ENCODE data around the gene OBSCN.
"Not testable (repeated sequence)": the region's sequence is repeated elsewhere in the genome, so short reads cannot be mapped to it uniquely, and the experiment has no call there.

OBSCN gene

GRCh38 chr1:228216371-228217320 is 8.8 kb downstream of the OBSCN start:
- TF ChIP-seq, protein P1, sequence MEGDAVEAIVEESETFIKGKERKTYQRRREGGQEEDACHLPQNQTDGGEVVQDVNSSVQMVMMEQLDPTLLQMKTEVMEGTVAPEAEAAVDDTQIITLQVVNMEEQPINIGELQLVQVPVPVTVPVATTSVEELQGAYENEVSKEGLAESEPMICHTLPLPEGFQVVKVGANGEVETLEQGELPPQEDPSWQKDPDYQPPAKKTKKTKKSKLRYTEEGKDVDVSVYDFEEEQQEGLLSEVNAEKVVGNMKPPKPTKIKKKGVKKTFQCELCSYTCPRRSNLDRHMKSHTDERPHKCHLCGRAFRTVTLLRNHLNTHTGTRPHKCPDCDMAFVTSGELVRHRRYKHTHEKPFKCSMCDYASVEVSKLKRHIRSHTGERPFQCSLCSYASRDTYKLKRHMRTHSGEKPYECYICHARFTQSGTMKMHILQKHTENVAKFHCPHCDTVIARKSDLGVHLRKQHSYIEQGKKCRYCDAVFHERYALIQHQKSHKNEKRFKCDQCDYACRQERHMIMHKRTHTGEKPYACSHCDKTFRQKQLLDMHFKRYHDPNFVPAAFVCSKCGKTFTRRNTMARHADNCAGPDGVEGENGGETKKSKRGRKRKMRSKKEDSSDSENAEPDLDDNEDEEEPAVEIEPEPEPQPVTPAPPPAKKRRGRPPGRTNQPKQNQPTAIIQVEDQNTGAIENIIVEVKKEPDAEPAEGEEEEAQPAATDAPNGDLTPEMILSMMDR (IDR thresholded peaks at IDR 0.05; ENCODE audit: insufficient read depth, low read depth, low read length, missing control alignments): no peak
- H3K4me3 ChIP-seq (ENCODE audit: low read depth, low read length): no peak overlapping the region
- DNase-seq (ENCODE audit: low read depth): no peak

- DNase-seq (ENCODE audit: low read depth): no peak
- TF ChIP-seq, protein P1 (IDR thresholded peaks at IDR 0.05; ENCODE audit: insufficient read depth, low read depth, low read length, missing control alignments): no peak
- H3K4me3 ChIP-seq (ENCODE audit: low read depth, low read length): no peak overlapping the region
Observed at GRCh38 chr1:228217551-228218344, 9.9 kb downstream of the OBSCN start.

DNA sequence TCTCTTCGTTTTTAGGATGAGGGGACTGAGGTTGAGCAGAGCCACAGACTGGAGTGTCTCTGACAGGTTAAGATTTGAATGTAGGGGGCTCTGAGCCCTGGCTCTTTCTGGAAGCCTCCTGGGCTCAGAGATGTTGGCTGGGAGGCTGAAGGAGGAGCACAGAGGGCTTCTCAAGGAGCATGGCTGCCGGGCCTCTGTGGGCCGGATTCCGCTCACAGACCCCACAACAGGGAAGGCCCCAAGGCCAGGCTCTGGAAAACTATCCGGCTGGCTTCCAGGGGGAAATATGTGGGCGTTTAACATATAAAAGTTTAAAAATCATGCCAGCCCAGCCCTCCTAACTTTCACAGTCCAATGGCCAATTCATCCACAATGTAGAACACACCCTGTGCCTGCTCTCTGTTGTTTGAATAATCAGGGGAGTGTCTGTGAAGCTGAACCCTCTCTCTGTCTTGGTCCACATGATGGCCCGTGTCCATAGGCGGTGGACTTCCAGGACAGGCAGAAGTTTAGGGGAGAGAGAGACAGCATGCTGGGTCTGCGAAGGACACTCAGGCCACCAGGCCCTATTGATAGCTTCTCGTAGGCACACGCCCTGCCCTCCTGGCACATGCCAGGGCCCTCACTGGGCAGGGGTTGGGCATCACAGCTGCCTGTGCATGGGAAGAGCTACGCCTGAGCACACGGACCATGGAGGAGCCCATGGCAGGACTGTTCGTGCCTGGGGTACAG is 10.8 kb downstream of the OBSCN start:
- no peak overlapping the region for H3K4me3 ChIP-seq (ENCODE audit: low read depth, low read length)
- DNase-seq (ENCODE audit: low read depth): no peak
- TF ChIP-seq, protein P1 (IDR thresholded peaks at IDR 0.05; ENCODE audit: insufficient read depth, low read depth, low read length, missing control alignments): no peak

DNA sequence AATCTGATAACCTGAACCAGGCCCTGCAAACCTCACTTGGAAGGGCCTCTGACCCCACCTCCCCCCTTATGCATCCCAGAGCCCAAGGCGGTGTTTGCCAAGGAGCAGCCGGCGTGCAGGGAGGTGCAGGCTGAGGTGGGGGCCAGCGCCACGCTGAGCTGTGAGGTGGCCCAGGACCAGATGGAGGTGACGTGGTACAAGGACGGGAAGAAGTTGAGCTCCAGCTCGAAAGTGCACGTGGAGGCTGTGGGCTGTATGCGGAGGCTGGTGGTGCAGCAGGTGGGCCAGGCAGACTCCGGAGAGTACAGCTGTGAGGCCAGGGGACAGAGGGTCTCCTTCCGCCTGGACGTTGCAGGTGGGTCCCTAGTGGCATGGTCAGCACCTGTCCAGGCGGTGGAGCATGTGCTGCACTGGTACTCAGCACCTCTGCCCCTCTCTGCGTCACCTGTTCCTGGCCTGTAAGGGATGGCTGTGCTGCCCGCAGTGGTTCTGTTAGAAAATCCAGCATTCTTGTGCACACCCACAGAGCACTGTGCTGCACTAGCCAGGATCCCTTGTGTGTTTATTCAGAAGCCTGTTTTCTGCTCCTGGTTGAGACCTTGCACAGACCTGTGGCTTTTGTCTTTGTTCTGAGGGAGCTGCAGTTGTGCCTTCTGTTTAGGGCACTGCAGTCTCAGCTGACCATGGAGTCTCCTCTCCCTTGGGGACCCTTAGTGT is 11.6 kb downstream of the OBSCN start:
- H3K4me3 ChIP-seq (ENCODE audit: low read depth, low read length): no peak overlapping the region
- no peak for DNase-seq (ENCODE audit: low read depth)
- TF ChIP-seq, protein P1 (IDR thresholded peaks at IDR 0.05; ENCODE audit: insufficient read depth, low read depth, low read length, missing control alignments): no peak

DNA sequence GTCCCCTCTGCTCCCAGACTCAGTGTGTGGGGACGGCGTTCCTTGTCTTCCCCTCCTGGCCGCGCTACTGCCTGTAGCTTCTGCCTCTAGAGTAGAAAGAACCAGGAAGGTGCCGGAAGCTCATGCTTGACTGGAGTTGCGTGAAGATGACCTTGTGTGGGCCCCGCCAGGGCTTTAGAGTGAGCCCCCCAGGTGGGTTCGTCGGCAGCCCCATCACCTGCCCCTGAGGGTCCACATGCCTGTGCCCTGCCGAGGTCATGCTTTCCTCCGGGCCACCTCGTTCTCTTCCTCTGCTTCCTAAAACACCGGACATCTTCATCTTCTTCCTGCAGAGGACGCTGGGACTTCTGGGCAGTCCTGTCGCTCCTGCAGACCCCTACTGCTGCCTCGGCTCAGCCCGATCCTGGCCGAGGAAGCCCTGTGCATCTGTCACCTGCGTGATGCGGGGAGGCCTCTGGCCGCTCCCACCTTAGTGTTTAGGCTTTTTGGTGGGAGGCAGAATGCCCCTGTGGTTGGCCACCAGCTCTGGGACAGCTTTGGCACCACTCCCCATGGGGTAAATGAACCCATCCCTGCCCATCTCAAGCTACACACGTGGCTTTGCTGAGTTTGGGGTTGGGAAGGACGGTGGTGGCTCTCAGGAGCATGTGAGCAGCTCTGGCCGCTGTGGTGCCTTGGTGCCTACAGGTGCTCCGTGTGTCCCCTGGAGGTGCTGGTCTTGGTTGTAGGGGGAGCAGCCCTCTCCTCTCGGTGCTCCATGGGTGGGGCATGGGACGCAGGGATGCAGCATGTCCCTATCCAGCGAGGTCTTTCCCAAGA is 12.3 kb downstream of the OBSCN start:
- TF ChIP-seq, protein P1 (IDR thresholded peaks at IDR 0.05; ENCODE audit: insufficient read depth, low read depth, low read length, missing control alignments): no peak
- no peak for DNase-seq (ENCODE audit: low read depth)

GRCh38 chr1:228221097-228221496 is 13.3 kb downstream of the OBSCN start:
- H3K4me3 ChIP-seq (ENCODE audit: low read depth, low read length); DNase-seq (ENCODE audit: low read depth): not testable (repeated sequence)

More for the DNA sequence above, 12.3 kb downstream of the OBSCN start:
- H3K4me3 ChIP-seq (ENCODE audit: low read depth, low read length): no peak overlapping the region

Measured in GM12865 (cell line).